GM20000 (cell line): ENCODE results near the gene KDM4B.

Source experiments
- DNase-seq: peaks from one replicate; pipeline ENCODE4 v3.0.0; 2012; ENCODE audit warnings: low spot score
- TF ChIP-seq, protein P1 (sequence below): IDR thresholded peaks from 2 replicates; pipeline ENCODE4 v1.5.1; 2012; ENCODE audit warnings: mild to moderate bottlenecking, control low read depth; ENCODE audit errors: extremely low read depth, missing control alignments

Gene KDM4B

DNA sequence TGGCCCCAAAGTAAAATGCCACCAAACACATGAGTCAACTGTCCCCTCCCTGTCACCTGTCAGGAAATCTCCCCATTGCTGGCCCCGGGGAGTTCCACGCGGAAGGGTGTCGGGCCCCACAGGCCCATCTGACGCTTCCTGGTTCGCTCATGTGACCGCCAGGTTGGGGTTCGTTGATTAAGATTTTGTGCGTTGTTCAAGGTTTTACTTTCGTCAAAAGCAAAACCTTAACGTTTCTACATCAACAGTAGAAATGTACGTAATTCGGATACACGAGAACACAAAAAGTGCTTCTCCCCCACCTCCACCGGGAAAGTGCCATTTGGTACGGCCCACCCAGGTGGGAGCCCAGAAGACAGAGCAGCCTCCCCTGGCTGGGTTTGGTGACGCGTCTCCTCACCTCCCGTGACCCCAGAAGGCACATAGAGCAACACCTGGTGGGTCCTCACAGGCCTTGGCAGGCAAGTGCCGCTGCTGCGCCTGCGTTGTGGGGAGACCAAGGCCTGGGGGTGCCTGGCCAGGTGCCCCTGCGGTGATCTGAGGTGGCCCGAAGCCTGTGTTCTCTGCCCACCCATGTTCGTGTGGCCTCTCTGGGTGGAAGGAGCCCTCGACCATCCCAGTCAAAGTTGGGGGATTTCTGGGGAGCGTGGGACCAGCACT lies 161.6 kb downstream of the KDM4B start:
- DNase-seq = peak; percentile 86
- TF ChIP-seq, protein P1, sequence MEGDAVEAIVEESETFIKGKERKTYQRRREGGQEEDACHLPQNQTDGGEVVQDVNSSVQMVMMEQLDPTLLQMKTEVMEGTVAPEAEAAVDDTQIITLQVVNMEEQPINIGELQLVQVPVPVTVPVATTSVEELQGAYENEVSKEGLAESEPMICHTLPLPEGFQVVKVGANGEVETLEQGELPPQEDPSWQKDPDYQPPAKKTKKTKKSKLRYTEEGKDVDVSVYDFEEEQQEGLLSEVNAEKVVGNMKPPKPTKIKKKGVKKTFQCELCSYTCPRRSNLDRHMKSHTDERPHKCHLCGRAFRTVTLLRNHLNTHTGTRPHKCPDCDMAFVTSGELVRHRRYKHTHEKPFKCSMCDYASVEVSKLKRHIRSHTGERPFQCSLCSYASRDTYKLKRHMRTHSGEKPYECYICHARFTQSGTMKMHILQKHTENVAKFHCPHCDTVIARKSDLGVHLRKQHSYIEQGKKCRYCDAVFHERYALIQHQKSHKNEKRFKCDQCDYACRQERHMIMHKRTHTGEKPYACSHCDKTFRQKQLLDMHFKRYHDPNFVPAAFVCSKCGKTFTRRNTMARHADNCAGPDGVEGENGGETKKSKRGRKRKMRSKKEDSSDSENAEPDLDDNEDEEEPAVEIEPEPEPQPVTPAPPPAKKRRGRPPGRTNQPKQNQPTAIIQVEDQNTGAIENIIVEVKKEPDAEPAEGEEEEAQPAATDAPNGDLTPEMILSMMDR = no peak

DNA sequence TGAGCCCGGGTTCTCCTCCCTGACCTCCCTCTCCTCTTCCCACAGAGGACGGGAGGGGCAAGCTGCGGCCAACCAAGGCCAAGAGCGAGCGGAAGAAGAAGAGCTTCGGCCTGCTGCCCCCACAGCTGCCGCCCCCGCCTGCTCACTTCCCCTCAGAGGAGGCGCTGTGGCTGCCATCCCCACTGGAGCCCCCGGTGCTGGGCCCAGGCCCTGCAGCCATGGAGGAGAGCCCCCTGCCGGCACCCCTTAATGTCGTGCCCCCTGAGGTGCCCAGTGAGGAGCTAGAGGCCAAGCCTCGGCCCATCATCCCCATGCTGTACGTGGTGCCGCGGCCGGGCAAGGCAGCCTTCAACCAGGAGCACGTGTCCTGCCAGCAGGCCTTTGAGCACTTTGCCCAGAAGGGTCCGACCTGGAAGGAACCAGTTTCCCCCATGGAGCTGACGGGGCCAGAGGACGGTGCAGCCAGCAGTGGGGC lies 162.2 kb downstream of the KDM4B start:
- DNase-seq = peak; percentile 92
- TF ChIP-seq, protein P1 = peak; percentile 36

DNA sequence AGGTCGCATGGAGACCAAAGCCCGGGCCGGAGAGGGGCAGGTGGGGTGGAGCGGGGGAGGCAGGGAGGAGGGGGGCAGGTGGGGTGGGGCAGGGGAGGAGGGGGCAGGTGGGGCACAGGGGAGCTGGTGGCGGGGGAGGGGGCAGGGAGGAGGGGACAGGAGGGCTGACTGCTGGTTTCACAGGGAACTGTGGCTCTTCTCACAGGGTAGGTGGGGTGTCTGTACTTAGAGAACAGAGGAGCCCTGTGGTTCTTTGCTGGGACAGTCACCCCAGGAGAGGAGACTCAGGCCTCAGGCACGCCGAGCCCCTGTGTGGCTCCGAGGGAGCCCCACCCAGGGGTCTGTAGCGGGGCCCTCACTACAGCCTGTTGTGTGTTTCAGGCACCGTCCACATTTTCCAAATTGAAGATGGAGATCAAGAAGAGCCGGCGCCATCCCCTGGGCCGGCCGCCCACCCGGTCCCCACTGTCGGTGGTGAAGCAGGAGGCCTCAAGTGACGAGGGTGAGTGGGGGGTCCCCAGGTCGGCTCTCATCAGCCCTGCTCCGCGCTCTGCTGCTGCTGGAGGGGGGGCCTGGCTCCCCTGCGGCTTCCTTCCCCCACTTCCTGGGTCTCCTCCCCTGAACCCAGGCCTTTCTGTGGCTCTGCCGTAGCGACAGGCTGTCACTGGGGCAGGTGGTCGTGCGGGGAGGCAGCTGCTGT lies 162.7 kb downstream of the KDM4B start:
- TF ChIP-seq, protein P1 = no peak
- DNase-seq = peak; percentile 85

DNA sequence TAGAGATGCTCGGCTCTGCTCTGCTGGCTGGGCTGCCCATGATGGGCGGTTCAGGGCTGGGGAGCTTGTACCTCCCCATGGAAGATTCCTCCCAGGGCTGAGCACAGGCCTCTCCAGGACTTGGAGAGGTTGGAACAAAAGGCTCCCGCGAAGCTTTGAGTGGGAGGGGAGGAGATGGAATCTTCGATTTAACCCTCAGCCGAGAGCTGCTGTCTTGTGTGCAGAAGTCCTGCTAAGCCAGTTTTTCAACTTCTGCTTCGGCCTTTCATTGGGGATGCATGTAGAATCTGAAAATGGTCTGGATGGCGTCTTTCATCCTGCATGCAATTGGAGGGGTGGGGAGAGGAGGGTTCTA lies 163.3 kb downstream of the KDM4B start:
- DNase-seq = no peak
- TF ChIP-seq, protein P1 = no peak

DNA sequence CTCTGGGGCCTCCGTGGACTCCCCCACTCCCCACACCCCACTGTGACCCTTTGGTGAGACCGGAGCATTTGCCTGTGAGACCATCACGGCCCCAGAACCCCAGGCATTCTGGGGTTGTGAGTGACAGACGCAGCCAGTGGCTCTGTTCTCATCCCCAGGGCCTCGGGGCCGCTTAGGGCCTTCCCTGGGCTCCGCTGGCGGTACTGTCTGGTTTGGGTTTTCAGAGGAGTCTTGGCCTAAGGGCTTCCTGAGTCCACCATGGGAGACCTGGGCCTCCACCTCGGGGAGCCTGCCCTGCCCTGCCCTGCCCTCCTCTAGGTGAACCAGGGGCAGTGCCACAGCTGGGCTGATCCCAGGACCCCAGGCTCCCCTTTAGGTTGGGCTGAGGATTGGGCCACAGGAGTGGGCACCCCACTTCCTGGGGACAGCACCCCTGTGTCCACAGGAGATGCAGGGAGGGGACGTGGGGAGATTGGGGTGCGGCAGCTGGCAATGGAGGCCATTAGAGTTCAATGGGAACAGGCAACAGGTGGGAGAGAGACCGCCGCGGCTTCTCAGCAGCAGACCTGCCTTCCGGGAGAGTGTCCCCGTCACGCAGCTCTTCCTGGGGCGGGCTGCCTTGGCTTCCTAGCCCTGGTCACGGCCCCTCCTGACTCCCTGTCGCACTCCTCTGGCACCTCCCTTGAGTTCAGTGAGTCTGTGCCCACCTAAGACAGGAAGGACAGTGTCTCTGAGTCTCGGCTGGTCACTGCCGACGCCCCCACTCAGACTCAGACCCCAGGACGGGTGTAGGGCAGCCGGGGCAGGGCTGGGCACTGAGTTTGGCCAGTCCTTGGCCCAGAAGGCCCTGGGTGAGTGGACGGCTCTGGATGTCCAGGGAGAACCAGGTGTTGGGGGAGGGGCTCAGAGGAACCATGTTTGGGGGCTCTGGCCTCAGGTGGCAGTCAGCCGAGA lies 164.1 kb downstream of the KDM4B start:
- TF ChIP-seq, protein P1 = no peak
- DNase-seq = no peak

DNA sequence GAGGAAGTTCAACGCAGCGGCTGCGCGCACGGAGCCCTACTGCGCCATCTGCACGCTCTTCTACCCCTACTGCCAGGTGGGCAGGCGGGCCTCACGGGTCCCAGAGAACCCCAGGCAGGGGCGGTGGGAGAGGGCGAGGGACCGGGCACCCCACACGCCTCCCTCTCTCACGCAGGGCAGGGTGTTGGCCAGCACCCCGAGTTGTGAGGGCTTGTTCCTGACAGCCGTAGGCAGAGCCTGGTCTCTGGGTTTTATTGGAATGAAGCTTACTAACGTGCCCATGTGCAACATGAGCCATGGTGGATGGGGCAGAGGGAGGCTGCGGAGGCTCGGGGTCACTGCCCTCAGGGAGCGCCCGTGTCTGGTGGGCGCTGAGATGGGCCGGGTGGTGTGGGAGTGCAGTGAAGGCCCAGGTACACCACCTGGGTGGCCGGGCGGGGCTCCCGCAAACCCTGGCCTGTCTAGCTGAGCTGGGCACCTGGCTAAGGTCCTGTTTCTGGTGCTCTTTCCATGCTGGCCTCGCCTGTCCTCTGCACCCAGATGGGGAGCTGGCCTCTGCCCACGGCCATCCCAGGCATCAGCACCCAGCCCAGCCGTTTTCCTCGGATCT lies 165.2 kb downstream of the KDM4B start:
- no peak for DNase-seq
- TF ChIP-seq, protein P1 = no peak
